Neural cell (in vitro differentiated cells): ENCODE data around the gene DDX18. TPM values are rescaled to one million over a fixed set of nuclear protein-coding genes. Genes with fewer than 3 reads are reported as not detected.
A peak's percentile ranks its signal among the peaks of the same experiment; 100 is the strongest.

ENCODE experiments used
- H2AFZ ChIP-seq: fragments of 200-600, 300-800 bp; sonication (generic), shearing (Covaris generic); 2 replicates; pipeline ENCODE4 v1.6.0; 2014; ENCODE audit warnings: low read depth, mild to moderate bottlenecking, antibody characterized with exemption, low read length, moderate library complexity
- H3F3A ChIP-seq: fragments of 200-600 bp; shearing (Covaris generic); 2 replicates; pipeline ENCODE4 v1.6.1; 2016; ENCODE audit warnings: mild to moderate bottlenecking, moderate library complexity, mixed read lengths, antibody characterized with exemption, low read length; ENCODE audit not compliant: insufficient read depth, poor library complexity, severe bottlenecking
- H3K27ac ChIP-seq: fragments of 200-600, 300-800 bp; sonication (generic), shearing (Covaris generic); 2 replicates; pipeline ENCODE4 v1.5.1; 2014; ENCODE audit warnings: mild to moderate bottlenecking, low read length, moderate library complexity
- H3K27me3 ChIP-seq: fragments of 300-800, 200-600 bp; sonication (generic), shearing (Covaris generic); 2 replicates; pipeline ENCODE4 v1.6.0; 2014; ENCODE audit warnings: mild to moderate bottlenecking, low read depth, low read length, moderate library complexity; ENCODE audit not compliant: insufficient read depth
- H3K36me3 ChIP-seq: fragments of 300-800, 200-600 bp; sonication (generic), shearing (Covaris generic); 2 replicates; pipeline ENCODE4 v1.5.1; 2014; ENCODE audit warnings: mild to moderate bottlenecking, antibody characterized with exemption, low read length, moderate library complexity; ENCODE audit not compliant: insufficient read depth
- H3K4me2 ChIP-seq: fragments of 300-800, 200-600 bp; sonication (generic), shearing (Covaris generic); 2 replicates; pipeline ENCODE4 v1.6.0; 2014; ENCODE audit warnings: mild to moderate bottlenecking, low read length
- H3K4me3 ChIP-seq: fragments of 300-800, 200-600 bp; sonication (generic), shearing (Covaris generic); 2 replicates; pipeline ENCODE4 v1.5.1; 2014; ENCODE audit warnings: mild to moderate bottlenecking, low read length, moderate library complexity
- H3K79me2 ChIP-seq: fragments of 200-600 bp; shearing (Covaris generic); replicated peaks from 2 replicates; pipeline ENCODE4 v1.6.0; 2014; ENCODE audit warnings: mild to moderate bottlenecking, low read length, moderate library complexity; ENCODE audit not compliant: insufficient read depth
- H3K9ac ChIP-seq: fragments of 300-800, 200-600 bp; sonication (generic), shearing (Covaris generic); 2 replicates; pipeline ENCODE4 v1.6.1; 2016; ENCODE audit warnings: mild to moderate bottlenecking, low read length, mixed read lengths
- H3K9me2 ChIP-seq: fragments of 200-600 bp; shearing (Covaris generic); 2 replicates; pipeline ENCODE4 v1.6.1; 2016; ENCODE audit warnings: mild to moderate bottlenecking, low read length, mixed read lengths; ENCODE audit not compliant: insufficient read depth
- H3K9me3 ChIP-seq: fragments of 200-600, 300-800 bp; sonication (generic), shearing (Covaris generic); 2 replicates; pipeline ENCODE4 v1.6.1; 2016; ENCODE audit warnings: mild to moderate bottlenecking, mixed run types, low read length, moderate library complexity, mixed read lengths
- H4K20me1 ChIP-seq: fragments of 200-600 bp; shearing (Covaris generic); 2 replicates; pipeline ENCODE4 v1.6.1; 2016; ENCODE audit warnings: mild to moderate bottlenecking, mixed run types; ENCODE audit not compliant: insufficient read depth
- CTCF ChIP-seq: fragments of 450-650 bp; IDR thresholded peaks from 2 replicates; pipeline ENCODE4 v1.5.1; 2014; ENCODE audit warnings: antibody characterized with exemption, mild to moderate bottlenecking, moderate library complexity; ENCODE audit not compliant: poor library complexity, severe bottlenecking
- EP300 ChIP-seq: fragments of 450-650 bp; conservative IDR thresholded peaks from 2 replicates; pipeline ENCODE4 v1.6.1; 2014; ENCODE audit warnings: antibody characterized with exemption, mild to moderate bottlenecking, moderate library complexity; ENCODE audit not compliant: poor library complexity, severe bottlenecking
- EZH2 ChIP-seq: fragments of 200-600, 300-800 bp; shearing (Covaris generic), sonication (generic); IDR thresholded peaks from 2 replicates; pipeline ENCODE4 v1.6.1; 2014; ENCODE audit warnings: antibody characterized with exemption, low read length, borderline replicate concordance, mild to moderate bottlenecking; ENCODE audit not compliant: insufficient read depth, poor library complexity, severe bottlenecking
- MXI1 ChIP-seq: fragments of 450-650 bp; conservative IDR thresholded peaks from 2 replicates; pipeline ENCODE4 v1.6.1; 2014; ENCODE audit warnings: antibody characterized with exemption, mild to moderate bottlenecking; ENCODE audit not compliant: poor library complexity, severe bottlenecking
- POLR2AphosphoS5 ChIP-seq: IDR thresholded peaks from 2 replicates; pipeline ENCODE4 v1.6.1; 2012
- RAD21 ChIP-seq: fragments of 450-650 bp; conservative IDR thresholded peaks from 2 replicates; pipeline ENCODE4 v1.6.1; 2014; ENCODE audit warnings: antibody characterized with exemption, mild to moderate bottlenecking, moderate library complexity
- REST ChIP-seq: IDR thresholded peaks from 2 replicates; pipeline ENCODE4 v1.6.1; 2012; ENCODE audit warnings: borderline replicate concordance
- SMC3 ChIP-seq: fragments of 450-650 bp; conservative IDR thresholded peaks from 2 replicates; pipeline ENCODE4 v1.6.1; 2014; ENCODE audit warnings: antibody characterized with exemption, mild to moderate bottlenecking, moderate library complexity; ENCODE audit not compliant: poor library complexity
- TAF1 ChIP-seq: IDR thresholded peaks from 2 replicates; pipeline ENCODE4 v1.6.1; 2012; ENCODE audit warnings: low read depth
- polyA plus RNA-seq: library from polyadenylated mRNA; depleted of rRNA; stranded (reverse); fragments of >200 nt; gene quantifications from 2 replicates; pipeline ENCODE4 v1.2.3, GENCODE V29; 2014

Gene DDX18
- polyA plus RNA-seq, 1 donor from 2014 or later = 85.3 TPM

GRCh38 chr2:117785740-117786139 lies 28.8 kb upstream of the DDX18 start:
- no peaks in the 10 kb centered on the region for H3F3A ChIP-seq
- H4K20me1 ChIP-seq = no peaks in the 10 kb centered on the region
- H2AFZ ChIP-seq = no peak overlapping the region
- no peak overlapping the region for H3K27ac ChIP-seq
- H3K9ac ChIP-seq = no peak overlapping the region
- H3K9me3 ChIP-seq = no peaks in the 10 kb centered on the region
- H3K4me3 ChIP-seq = no peak overlapping the region
- no peaks in the 10 kb centered on the region for H3K36me3 ChIP-seq
- H3K79me2 ChIP-seq = no peaks in the 10 kb centered on the region
- TF ChIP-seq EZH2 (no peak), MXI1 (no peak), SMC3 (peak; percentile 83), RAD21 (peak; percentile 81), REST (no peak), POLR2AphosphoS5 (no peak), TAF1 (no peak), EP300 (no peak), CTCF (peak; percentile 79)
- H3K4me2 ChIP-seq = no peak overlapping the region
- H3K27me3 ChIP-seq = no peaks in the 10 kb centered on the region
- no peaks in the 10 kb centered on the region for H3K9me2 ChIP-seq

- no peak overlapping the region for H3K4me2 ChIP-seq
These were observed 28.0 kb upstream of the DDX18 start for GRCh38 chr2:117786520-117786919.

More at GRCh38 chr2:117786520-117786919, 28.0 kb upstream of the DDX18 start:
- H3K27ac ChIP-seq = no peak overlapping the region
- no peak for TF ChIP-seq MXI1
- TF ChIP-seq TAF1 = no peak
- TF ChIP-seq REST = no peak
- TF ChIP-seq RAD21 = no peak
- no peak for TF ChIP-seq POLR2AphosphoS5
- TF ChIP-seq EP300 = no peak
- TF ChIP-seq CTCF = no peak
- no peak for TF ChIP-seq SMC3
- TF ChIP-seq EZH2 = no peak
- no peaks in the 10 kb centered on the region for H3F3A ChIP-seq
- H3K9me3 ChIP-seq = no peaks in the 10 kb centered on the region
- no peak overlapping the region for H3K4me3 ChIP-seq
- H3K9ac ChIP-seq = no peak overlapping the region
- no peaks in the 10 kb centered on the region for H4K20me1 ChIP-seq
- H3K9me2 ChIP-seq = no peaks in the 10 kb centered on the region
- H3K79me2 ChIP-seq = no peaks in the 10 kb centered on the region
- no peaks in the 10 kb centered on the region for H3K27me3 ChIP-seq
- no peak overlapping the region for H2AFZ ChIP-seq
- no peaks in the 10 kb centered on the region for H3K36me3 ChIP-seq
